Activated CD4-positive, CD25-positive, alpha-beta regulatory T cell treated with anti-CD3 and anti-CD28 coated beads, Interleukin-2, amount 50 U/mL, for 72 hours (primary cell): Measurements from ENCODE around the gene LCN10.
"Not testable (repeated sequence)": the region's sequence is repeated elsewhere in the genome, so short reads cannot be mapped to it uniquely, and the experiment has no call there.

ENCODE experiments used
- DNase-seq: peaks from one replicate; pipeline ENCODE4 v3.0.0; 2021

LCN10 gene

DNA sequence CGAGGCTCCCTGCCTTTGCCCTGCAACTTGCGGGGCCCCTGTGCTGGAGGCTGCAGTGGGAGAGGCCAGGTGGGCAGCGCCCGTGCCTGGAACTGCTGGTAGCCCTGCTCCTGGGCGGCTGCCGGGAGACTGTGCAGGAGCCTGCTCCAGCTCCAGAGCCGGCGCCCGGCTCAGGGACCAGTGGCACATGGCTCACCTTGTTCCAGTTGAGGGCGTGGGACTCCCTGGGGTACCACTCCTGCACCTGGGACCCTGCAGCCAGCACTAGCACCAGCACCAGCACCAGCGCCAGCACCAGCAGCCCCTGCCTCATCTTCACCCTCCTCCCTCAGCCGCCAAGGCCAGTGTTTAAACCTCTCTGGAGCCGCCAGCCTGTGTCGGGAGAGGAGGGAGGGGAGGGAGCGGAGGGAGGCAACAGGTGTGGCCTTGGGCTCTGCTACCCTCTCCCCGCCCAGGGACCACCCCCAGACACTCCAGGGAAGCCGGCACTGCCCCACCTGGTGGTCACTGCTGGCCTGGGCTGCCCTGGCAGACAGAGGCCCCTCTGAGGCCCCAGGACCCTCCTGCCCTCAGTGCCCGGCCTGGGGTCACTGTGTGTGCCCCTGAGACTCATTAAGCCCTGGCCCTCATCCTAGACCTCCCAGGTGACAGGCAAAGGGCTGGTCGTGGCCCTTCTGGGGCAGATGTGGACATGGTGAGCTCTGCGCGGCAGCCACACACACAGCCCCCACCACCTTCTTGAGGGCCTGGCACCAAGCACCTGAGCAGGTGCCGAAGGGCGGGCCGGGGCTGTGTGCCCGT lies at the start of gene LCN10:
Gene LCN10, minus strand, starts transcription at position 350 of the 801 bp plus-strand sequence. Its CDS starts 37 bp downstream, at position 313.
- DNase-seq, result no peak

DNA sequence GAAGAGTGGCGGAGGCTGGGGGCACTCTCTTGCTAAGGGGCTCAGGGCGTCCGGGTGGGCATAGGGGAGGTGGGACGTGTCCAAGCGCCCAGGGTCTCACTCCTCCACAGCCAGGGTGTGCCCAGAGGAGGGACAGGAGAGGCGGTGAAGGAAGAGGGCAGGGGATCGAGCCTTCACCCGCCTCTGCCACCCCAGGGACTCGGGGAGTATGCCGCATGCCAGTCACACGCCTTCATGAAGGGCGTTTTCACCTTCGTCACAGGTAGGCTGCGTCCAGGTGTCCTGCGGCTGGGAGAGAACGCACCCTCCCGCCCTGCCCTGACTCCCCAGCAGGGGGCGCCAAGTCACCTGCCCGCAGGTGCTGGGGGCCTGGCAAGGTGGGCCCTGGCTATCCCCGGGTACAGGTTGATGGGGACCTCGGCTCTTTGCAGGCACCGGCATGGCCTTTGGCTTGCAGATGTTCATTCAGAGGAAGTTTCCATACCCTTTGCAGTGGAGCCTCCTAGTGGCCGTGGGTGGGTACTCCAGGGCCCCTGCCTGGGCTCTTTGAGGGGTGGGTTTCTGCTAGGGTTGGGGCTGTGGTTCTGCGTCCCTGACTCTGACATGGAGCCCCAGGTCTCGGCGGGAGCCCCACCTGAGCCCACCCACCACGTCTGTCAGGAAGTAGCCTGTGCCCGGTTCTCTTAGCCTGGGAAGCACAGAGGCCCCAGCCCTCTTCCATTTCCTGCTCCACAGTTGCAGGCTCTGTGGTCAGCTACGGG lies 49.0 kb upstream of the LCN10 start:
- peak; percentile 74 for DNase-seq

DNA sequence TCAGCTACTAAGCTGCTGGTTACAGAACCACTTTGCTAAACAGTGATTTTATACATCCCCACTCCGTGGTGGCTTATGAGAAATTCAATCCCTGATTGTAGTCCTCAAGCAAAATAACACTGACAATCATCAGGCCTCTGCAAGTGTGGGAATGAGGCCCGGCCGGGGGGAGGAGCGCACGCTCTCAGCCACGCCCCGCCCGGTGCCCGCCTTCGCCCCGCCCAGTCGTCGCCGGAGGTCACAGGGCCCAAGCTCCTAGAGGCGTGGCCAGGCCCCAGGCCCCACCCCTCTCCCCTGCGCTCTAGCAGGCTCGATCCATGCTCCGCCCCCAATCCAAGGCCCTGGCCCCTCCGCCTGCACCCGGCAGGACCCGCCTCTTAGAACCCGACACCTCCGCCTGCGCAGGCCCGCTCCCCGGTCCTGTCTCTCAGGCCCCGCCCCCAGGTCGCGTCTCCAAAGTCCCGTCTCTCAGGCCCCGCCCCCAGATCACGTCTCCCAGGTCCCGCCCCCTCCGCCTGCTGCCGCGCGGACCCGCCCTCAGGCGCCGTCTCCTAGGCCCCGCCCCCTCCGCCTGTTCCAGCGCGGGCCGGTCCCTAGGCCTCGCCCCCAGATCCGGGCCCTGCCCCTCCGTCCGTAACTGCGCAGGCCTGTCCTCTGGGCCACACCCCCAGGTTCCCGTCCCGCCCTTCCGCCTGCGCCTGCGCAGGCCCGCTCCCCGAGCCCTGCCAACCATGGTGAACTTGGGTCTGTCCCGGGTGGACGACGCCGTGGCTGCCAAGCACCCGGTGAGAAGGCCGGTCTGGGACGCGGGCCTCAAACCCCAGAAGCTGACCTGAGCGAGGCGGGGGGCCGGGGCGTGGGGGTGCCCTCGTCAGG lies 48.1 kb upstream of the LCN10 start, which contains the start of gene TMEM141:
Gene TMEM141, plus strand, starts transcription at position 705 of the 876 bp plus-strand sequence. Its CDS starts 27 bp downstream, at position 732.
- peak; percentile 100 for DNase-seq

DNA sequence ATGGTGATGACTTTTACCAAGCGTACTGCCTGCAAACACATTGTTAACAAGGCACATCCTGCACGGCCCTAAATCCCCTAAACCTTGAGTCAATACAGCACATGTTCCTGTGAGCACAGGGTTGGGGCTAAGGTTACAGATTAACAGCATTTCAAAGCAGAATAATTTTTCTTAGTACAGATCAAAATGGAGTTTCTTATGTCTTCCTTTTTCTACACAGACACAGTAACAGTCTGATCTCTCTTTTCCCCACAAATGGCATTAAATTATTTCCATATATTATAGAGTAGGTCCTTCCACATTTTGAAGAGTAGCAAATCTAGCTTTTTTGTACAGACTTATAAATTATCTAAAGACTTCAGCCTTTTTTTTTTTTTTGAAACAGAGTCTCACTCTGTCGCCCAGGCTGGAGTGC lies 46.8 kb upstream of the LCN10 start:
- no peak for DNase-seq

DNA sequence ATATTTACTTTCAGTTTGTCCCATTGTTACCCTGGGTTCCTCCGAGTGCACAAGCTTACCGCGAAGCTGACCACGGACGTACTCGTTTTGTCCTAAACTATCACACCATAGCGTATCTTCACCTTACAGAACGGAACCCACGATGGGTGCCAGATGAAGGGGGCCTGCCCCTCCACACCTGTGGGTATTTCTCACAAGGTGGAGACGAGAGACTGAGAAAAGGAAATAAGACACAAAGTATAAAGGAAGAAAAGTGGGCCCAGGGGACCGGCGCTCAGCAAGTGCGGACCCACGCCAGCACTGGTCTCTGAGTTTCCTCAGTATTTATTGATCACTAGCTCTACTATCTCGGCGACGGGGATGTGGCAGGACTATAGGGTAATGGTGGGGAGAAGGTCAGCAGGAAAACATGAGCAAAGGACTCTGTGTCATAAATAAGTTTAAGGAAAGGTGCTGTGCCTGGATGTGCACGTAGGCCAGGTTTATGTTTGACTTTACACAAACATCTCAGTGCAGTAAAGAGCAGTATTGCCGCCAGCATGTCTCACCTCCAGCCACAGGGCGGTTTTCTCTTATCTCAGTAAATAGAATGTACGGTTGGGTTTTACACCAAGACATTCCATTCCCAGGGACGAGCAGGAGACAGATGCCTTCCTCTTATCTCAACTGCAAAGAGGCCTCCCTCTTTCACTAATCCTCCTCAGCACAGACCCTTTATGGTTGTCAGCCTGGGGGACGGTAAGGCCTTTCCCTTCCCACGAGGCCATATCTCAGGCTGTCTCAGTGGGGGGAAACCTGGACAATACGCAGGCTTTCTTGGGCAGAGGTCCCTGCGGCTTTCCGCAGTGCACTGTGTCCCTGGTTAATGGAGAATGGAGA lies 46.1 kb upstream of the LCN10 start:
- not testable (repeated sequence) for DNase-seq

DNA sequence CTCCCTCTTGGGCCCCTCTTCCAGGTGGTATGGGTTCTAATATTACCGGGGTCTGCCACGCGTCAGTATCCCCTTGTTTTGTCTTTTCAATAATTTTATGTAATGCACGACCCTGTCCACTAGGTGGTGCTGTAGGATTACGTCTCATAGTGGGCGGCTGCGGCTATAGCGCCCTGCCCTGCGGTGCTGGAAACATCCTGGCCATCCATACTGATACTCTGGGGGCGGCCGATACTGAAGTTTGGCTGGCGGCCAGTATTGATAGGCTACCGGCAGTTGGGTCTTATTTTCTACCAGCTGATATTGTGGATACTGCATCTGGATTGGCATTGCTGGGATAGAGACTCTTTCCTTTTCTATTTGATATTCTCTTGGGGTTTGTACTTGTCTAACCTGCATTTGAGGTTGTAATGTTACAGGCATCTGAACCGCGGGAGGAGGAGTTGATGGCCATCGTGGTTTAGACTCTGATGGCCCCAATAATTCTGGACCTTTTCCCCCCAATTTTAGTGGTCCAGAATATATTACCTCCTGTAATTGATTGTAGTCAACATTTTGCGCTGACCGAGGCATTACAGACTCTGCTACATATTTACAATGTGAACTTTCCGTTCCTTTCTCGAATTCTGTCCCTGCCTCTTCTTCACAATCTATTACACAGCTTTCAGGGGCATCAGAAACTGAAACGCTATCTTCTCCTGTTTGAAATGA lies 45.1 kb upstream of the LCN10 start:
- DNase-seq, result peak; percentile 64

DNA sequence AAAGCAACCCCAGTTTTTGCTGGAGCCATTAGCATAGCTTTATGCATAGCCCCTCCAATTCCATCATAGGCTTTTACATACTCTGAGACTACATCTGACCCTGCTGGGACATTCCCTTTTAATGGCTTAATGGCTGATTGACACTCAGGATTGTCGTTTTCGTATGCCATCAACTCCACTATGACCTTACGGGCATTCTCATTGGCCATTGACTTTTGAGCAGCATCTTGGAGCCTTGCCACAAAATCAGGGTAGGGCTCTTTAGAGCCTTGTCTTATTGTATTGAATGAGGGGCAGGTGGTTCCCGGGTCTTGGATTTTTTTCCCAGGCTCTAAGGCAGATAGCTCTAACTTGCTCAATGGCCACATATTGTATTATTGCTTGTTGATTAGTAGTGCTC lies 44.2 kb upstream of the LCN10 start:
- DNase-seq, result not testable (repeated sequence)

DNA sequence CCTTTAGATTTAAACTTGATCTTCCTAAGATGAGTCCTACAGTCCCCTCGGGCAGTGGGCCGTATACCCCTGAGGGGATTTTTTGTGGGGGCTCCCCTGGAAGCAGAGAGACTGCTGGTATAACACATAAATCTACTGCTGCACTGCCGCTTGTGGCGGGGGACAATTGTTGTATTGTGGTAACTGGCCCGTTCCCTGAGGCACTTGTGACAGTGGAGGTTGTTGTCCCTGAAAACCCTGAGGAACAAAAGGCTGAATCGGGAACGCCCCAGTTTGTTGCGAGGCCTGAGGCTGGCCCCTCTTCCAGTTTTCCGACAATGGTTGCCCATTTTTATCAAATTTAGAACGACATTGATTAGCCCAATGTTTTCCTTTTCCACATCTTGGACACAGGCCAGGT lies 43.7 kb upstream of the LCN10 start:
- DNase-seq, result no peak

DNA sequence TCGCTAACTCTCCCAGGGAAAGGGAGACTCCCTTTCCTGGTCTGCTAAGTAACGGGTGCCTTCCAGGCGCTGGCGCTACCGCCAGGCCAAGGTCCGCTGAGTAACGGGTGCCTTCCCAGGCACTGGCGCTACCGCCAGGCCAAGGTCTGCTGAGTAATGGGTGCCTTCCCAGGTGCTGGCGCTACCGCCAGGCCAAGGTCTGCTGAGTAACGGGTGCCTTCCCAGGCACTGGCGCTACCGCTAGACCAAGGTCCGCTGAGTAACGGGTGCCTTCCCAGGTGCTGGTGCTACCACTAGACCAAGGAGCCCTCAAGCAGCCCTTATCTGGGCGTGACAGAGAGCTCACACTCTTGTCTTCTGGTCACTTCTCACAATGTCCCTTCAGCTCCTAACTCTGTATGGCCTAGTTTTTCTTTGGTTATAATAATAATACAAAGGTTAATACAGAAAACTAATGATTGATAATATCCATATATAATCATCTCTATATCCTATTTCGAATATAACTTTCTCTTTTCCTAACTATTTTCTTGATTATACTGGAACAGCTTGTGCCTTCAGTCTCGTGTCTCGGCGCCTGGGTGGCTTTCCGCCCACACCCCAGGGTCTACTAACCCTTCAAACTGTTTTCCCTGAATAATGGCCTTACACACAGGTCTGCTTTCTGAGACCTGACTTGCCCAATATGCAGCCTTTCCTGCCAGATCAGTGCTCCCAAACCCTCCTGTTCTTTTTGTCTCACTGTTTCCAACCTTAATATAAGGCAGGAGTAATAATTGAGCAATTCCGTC lies 43.0 kb upstream of the LCN10 start:
- not testable (repeated sequence) for DNase-seq

DNA sequence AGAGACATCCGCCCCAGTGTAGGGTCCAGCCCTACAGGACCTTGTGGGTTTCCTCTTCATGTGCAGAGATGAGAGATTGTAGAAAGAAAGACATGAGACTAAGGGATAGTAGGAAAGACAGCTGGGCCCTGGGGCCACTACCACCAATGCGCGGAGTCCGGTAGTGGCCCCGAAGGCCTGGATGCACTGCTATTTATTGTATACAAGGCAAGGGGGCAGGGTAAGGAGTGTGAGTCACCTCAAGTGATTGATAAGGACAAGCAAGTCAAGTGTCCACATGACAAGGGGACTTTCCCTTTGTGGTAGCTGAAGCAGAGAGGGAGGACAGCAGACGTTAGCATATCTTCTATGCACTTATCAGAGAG lies 42.2 kb upstream of the LCN10 start:
- DNase-seq, result peak; percentile 31

DNA sequence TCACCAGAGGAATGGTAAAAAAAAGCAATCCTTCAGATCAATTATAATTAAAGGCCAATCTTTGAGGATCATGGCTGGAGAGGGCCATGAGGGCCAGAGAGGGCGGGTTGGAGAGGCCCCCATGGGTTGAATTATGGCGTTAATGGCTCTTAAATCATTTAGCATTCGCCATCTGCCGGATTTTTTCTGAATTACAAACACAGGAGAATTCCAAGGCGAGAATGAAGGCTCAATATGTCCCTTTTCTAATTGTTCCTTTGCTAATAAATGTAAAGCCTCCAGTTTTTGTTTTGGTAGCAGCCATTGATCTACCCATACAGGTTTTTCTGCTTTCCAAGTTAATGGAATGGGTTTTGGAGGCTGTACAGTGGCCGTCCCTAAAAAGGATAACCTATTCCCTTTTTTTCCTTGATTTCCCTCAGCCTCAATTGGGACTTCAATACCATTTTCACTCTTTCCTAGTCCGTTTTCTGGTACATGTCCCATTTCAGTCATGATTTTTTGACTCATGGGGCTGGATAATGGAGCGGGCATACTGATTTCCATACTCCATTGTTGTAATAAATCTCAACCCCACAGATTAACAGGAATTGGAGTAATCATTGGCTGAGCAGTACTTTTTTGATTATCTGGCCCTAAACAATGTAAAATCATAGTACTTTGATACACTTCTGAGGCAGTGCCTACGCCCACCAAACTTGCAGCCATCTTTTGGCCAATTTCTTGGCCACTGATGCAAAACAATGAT lies 41.7 kb upstream of the LCN10 start:
- no peak for DNase-seq

DNA sequence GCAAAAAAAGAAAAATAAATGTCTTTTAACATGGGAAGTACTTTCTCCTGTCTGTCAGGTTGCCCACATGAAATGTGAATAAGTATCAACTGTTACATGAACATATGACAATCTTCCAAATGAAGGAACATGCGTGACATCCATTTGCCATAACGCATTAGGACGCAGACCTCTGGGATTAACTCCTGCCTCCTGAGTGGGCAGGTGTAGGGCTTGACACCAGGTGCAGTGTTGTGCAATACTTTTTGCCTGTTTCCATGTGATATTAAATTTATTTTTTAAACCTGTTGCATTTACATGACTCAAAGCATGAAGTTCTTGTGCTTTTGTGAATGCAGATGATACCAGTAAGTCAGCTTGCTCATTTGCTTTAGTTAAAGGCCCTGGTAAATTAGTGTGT lies 39.7 kb upstream of the LCN10 start:
- no peak for DNase-seq

DNA sequence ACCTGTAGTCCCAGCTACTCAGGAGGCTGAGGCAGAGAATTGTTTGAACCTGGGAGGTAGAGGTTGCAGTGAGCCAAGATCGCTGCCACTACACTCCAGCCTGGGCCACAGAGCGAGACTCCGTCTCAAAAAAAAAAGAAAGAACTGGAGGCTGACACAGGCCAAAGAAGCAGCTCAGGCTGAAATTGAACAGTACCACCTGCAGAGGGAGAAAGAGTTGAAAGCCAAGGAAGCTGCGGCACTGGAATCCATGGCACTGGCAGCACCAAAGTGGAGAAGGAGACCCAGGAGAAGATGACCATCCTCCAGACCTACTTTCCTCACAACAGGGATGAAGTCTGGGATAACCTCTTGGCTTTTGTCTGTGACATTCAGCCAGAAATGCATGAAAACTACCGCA lies 37.1 kb upstream of the LCN10 start:
- no peak for DNase-seq

DNA sequence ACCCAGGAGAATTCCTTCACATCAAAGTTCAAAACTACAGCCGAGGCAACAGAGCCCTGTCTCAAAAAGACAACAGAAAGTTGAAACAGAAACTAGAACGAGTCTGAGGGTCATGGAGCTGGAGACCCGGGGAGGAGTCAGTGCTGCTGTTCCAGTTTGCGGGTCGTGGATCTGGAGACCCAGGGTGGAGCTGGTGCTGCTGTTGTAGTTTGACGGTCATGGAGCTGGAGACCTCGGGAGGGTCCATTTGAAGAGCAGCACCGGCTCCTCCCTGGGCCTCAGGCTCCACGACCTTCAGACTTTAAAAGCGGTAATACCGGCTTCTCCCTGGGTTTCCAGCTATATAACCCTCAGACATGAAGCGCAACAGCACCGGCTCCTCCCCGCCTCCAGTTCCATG lies 34.6 kb upstream of the LCN10 start:
- no peak for DNase-seq

DNA sequence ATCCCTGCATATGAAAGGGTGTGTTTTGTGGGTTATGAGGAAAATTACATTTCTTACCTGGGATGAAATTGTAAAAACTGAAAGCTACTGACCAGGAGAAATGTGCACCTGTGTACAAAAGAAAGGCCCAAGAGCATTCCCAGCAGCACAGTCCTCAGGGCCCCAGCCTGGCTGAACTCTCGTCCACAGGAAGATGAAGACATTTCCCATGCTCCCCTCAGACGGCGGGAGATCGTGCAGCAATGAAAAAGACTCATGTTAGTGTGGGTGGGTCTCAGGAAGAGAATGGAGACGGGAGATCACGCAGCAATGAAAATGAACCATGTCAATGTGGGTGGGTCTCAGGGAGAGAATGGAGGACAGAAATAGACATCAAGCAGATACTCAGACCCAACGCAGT lies 34.2 kb upstream of the LCN10 start:
- DNase-seq, result no peak

DNA sequence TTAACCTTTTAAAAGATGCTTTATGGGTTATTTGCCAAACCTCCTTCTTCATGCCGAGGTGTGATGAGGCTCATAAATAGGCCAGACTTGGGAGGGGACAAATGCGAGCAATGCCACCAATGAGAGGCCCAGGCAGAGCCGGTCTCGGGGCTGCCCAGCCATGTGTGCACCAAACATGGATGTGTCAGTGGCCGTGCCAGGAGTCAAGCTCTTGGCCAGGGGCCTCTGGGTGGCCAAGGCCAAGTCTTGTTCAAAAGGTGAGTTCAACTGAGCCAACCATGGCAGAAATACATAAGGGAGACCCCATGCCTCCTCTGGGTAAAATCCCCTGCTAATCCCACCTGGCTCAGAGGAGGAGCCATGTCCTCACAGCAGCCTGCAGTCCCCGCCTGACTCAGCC lies 32.5 kb upstream of the LCN10 start:
- DNase-seq, result no peak

DNA sequence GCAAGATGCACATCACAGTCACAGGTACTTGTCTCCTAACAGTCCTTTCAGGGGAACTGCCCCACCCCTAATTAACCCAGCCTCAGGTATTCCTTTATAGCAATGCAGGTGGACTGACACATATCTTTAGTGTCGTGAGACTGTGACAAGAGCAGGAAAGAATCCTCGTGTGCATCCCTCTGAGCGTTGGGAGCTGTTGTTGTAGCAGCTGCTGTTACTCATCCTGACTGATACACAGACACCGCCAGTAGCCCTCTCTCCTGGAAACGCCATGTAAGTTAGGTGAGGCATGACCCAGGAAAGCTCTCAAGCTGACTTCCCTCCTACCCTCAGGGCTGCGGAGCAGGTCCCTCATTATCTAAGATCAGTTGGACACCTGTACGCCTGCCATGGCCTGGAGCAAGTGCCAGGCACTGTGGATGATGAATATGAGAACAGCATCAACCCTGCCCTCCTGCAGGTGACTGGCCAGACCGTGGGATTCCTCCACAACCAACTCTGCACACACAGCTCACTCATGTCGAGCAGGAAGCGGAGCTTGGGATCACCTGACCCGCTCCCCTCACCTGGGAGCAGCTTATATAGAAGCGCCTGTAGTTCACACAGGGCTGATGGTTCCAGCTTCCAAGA lies 31.8 kb upstream of the LCN10 start:
- DNase-seq, result no peak

DNA sequence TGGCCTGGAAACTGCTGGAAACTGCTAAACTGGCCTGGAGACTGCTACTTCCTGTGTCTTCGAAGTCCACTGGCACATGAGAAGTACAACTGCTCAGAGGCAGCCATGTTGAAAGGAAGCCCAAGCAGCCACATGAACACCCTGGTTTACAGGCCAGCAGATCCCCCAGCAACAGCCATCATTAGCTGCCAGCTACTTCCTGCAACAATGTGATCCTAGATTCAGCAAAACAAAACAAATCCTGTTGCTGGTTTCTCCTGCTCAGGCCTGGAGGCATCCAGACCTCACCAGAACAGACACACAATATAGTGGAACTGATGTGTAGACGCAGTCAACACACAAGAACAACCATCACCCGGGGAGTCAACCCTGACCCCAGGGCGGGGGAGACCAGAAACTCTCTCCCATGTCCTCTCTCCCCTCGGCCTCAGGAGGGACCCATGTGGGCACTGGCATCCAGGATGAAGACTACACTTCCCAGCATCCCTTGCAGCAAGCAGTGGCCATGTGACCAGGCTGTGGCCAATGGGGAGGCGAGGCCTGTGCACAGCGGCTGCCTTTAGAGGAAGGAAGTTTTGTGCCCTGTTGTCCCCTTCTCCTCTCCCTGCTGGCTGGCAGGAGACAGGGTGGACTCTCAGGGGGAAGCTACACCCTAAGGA lies 30.8 kb upstream of the LCN10 start:
- peak; percentile 33 for DNase-seq

DNA sequence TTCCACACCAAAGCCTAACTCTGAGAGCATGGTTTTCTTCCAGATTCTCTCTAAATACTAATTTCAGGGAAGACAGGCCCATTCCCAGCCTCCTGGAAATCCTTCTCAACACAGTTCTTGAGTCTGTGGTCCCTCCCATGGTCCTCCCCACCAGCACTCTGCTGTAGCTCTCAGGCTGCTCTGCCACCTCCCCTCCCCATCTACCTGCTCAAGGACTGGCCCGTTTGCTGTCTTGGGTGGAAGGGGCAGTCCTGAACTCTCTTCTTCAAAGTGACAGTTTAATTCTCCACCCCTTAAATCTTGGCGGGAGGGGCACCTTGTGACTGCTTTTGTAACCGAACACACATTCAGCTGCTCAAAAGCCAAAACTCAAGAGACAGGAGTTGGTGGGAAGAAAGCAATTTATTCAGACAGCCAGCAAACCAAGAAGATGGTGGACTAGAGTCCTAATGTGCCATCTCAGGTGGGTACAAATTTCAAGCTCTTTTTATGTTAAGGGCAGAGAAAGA lies 29.2 kb upstream of the LCN10 start:
- peak; percentile 17 for DNase-seq
